ENCODE results near the gene PDLIM5.

The PDLIM5 gene

DNA sequence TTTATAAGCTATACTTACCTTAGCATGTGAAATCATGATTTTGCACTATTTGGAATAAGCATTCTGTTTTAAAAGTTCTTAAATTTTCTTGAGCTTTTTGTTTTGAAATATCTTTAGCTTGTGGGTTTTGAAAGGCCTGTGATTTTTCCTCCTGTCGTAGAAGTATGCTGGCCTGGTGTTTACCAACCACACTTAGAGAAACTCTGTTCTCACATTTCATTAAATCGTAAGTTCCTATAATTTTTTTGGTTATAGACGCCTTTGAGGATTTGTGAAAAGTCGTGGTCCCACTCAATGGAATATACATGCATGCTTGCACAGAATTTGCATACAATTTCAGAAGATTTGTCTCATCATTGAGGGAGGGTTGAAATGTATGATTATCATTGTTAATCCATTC is 63.6 kb downstream of the PDLIM5 start:
- Histone ChIP-seq H2AFZ (ENCODE audit: low read length) (no peak overlapping the region), H3K9ac (ENCODE audit: low read depth, low read length, poor library complexity, severe bottlenecking) (no peak overlapping the region), H3K9me2 (replicated peaks; ENCODE audit: low read depth, low read length) (no peaks in the 10 kb centered on the region), H3F3A (ENCODE audit: low read depth) (peaks cover 6% of the 10 kb centered on the region; the same call in 1 of the 2 replicates), H3K4me1 (ENCODE audit: insufficient read depth, low read length, poor library complexity, severe bottlenecking) (peaks cover 17% of the 10 kb centered on the region), H4K20me1 (ENCODE audit: insufficient read depth, low read length, poor library complexity, severe bottlenecking) (peaks cover 5% of the 10 kb centered on the region), H3K27me3 (ENCODE audit: insufficient read depth, low read length, poor library complexity, severe bottlenecking) (no peaks in the 10 kb centered on the region), H3K9me3 (ENCODE audit: insufficient read depth, low read depth, low read length) (no peaks in the 10 kb centered on the region), H3K79me2 (ENCODE audit: insufficient read depth, low read length) (peaks cover 17% of the 10 kb centered on the region), H3K4me3 (ENCODE audit: low read length, poor library complexity, severe bottlenecking) (no peak overlapping the region), H3K4me2 (ENCODE audit: low read depth, low read length, poor library complexity, severe bottlenecking) (no peak overlapping the region), H3K36me3 (ENCODE audit: insufficient read depth, low read length) (no peaks in the 10 kb centered on the region)
- TF ChIP-seq, protein P1, sequence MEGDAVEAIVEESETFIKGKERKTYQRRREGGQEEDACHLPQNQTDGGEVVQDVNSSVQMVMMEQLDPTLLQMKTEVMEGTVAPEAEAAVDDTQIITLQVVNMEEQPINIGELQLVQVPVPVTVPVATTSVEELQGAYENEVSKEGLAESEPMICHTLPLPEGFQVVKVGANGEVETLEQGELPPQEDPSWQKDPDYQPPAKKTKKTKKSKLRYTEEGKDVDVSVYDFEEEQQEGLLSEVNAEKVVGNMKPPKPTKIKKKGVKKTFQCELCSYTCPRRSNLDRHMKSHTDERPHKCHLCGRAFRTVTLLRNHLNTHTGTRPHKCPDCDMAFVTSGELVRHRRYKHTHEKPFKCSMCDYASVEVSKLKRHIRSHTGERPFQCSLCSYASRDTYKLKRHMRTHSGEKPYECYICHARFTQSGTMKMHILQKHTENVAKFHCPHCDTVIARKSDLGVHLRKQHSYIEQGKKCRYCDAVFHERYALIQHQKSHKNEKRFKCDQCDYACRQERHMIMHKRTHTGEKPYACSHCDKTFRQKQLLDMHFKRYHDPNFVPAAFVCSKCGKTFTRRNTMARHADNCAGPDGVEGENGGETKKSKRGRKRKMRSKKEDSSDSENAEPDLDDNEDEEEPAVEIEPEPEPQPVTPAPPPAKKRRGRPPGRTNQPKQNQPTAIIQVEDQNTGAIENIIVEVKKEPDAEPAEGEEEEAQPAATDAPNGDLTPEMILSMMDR (conservative IDR thresholded peaks at IDR 0.05; ENCODE audit: low read length) = no peak
- no peak for TF ChIP-seq EZH2phosphoT487 (IDR thresholded peaks at IDR 0.05; ENCODE audit: borderline replicate concordance)

DNA sequence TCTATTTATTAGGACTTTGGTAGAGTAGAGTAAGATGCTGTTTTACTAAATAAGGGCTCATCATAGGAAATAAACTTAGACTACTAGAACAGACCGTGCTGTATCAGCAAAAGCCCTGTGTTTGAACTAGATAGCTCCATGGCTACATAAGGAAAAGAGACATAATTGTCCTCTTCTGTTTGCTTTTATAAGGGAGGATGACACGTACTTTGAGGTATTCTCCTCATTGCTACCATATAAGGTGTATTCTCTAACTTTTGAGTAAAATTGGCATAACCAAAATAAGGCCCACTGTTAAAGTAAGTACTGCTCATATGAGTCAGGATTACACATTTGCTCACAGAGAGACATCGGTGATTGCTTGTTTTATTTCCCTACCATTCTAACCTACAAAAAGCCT is 64.3 kb downstream of the PDLIM5 start:
- H3F3A ChIP-seq (ENCODE audit: low read depth) = peaks cover 6% of the 10 kb centered on the region; the same call in 1 of the 2 replicates
- no peaks in the 10 kb centered on the region for H3K9me2 ChIP-seq (replicated peaks; ENCODE audit: low read depth, low read length)
- peaks cover 18% of the 10 kb centered on the region for H3K79me2 ChIP-seq (ENCODE audit: insufficient read depth, low read length)
- H3K36me3 ChIP-seq (ENCODE audit: insufficient read depth, low read length) = no peaks in the 10 kb centered on the region
- H3K9me3 ChIP-seq (ENCODE audit: insufficient read depth, low read depth, low read length) = no peaks in the 10 kb centered on the region
- H3K9ac ChIP-seq (ENCODE audit: low read depth, low read length, poor library complexity, severe bottlenecking) = no peak overlapping the region
- no peak overlapping the region for H3K4me2 ChIP-seq (ENCODE audit: low read depth, low read length, poor library complexity, severe bottlenecking)
- peaks cover 5% of the 10 kb centered on the region for H4K20me1 ChIP-seq (ENCODE audit: insufficient read depth, low read length, poor library complexity, severe bottlenecking)
- peaks cover 23% of the 10 kb centered on the region for H3K4me1 ChIP-seq (ENCODE audit: insufficient read depth, low read length, poor library complexity, severe bottlenecking)
- no peak overlapping the region for H2AFZ ChIP-seq (ENCODE audit: low read length)
- H3K4me3 ChIP-seq (ENCODE audit: low read length, poor library complexity, severe bottlenecking) = no peak overlapping the region
- TF ChIP-seq, protein P1 (conservative IDR thresholded peaks at IDR 0.05; ENCODE audit: low read length) = no peak
- no peak for TF ChIP-seq EZH2phosphoT487 (IDR thresholded peaks at IDR 0.05; ENCODE audit: borderline replicate concordance)
- H3K27me3 ChIP-seq (ENCODE audit: insufficient read depth, low read length, poor library complexity, severe bottlenecking) = no peaks in the 10 kb centered on the region

DNA sequence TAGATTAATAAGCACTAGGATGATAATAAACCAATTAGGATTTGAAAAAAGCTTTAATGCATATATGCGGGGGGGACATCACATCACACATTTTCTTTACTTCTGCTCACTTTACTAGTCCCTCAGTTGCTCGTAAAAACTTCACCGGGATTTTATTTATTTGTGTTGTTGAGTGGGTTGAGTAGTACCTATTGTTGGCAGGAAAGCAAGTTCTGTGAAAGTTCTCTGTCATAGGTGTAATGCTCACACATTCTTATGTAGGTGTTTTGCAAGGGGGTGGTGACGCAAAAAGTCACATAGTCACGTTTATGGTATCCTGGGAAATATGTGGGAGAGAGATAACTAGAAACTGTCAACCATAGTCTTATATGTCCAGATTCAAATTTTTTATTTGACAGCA is 65.3 kb downstream of the PDLIM5 start:
- Histone ChIP-seq H3K79me2 (ENCODE audit: insufficient read depth, low read length) (peaks cover 23% of the 10 kb centered on the region), H3K4me2 (ENCODE audit: low read depth, low read length, poor library complexity, severe bottlenecking) (no peak overlapping the region), H3K9me3 (ENCODE audit: insufficient read depth, low read depth, low read length) (no peaks in the 10 kb centered on the region), H4K20me1 (ENCODE audit: insufficient read depth, low read length, poor library complexity, severe bottlenecking) (peaks cover 5% of the 10 kb centered on the region), H3K36me3 (ENCODE audit: insufficient read depth, low read length) (no peaks in the 10 kb centered on the region), H3K9ac (ENCODE audit: low read depth, low read length, poor library complexity, severe bottlenecking) (no peak overlapping the region), H3K4me3 (ENCODE audit: low read length, poor library complexity, severe bottlenecking) (no peak overlapping the region), H3K27me3 (ENCODE audit: insufficient read depth, low read length, poor library complexity, severe bottlenecking) (no peaks in the 10 kb centered on the region), H3F3A (ENCODE audit: low read depth) (peaks cover 6% of the 10 kb centered on the region; the same call in 1 of the 2 replicates), H3K4me1 (ENCODE audit: insufficient read depth, low read length, poor library complexity, severe bottlenecking) (peaks cover 23% of the 10 kb centered on the region), H2AFZ (ENCODE audit: low read length) (no peak overlapping the region), H3K9me2 (replicated peaks; ENCODE audit: low read depth, low read length) (no peaks in the 10 kb centered on the region)
- TF ChIP-seq, protein P1 (conservative IDR thresholded peaks at IDR 0.05; ENCODE audit: low read length) = no peak
- TF ChIP-seq EZH2phosphoT487 (IDR thresholded peaks at IDR 0.05; ENCODE audit: borderline replicate concordance) = no peak
